ENCODE data around the gene GAREM2. TPM values are rescaled to one million over a fixed set of nuclear protein-coding genes. Genes with fewer than 3 reads are reported as not detected.

The GAREM2 gene
- total and polyA plus RNA-seq, 2 donors (not counting 3 experiments of a cell fraction or from before 2014, with no cell fraction given): 3.1 to 3.7 TPM

- H2AFZ ChIP-seq (ENCODE audit: low read depth, low read length): no peak overlapping the region
- no peak overlapping the region for H3K27ac ChIP-seq (ENCODE audit: insufficient read depth, low read depth, low read length)
- no TSS peak for BruUV-seq (replicated peaks)
- no peak for FAIRE-seq
- no peak overlapping the region for H3K9ac ChIP-seq (replicated peaks; ENCODE audit: extremely low read depth, insufficient read depth, low read length)
- no peaks in the 10 kb centered on the region for H4K20me1 ChIP-seq (replicated peaks; ENCODE audit: control insufficient read depth, extremely low read depth, insufficient read depth, low read length)
- no peaks in the 10 kb centered on the region for H3K4me1 ChIP-seq (ENCODE audit: control insufficient read depth, extremely low read depth, insufficient read depth, low read length)
- H3K27me3 ChIP-seq (ENCODE audit: control insufficient read depth in 2 of 2, insufficient read depth in 2 of 2, low read length in 2 of 2): no peaks in the 10 kb centered on the region
- no peak for DNase-seq (ENCODE audit: low read depth, low spot score)
- no peaks in the 10 kb centered on the region for H3K9me3 ChIP-seq (replicated peaks; ENCODE audit: control insufficient read depth, insufficient read depth, low read length)
- ChIA-PET POLR2A (no interaction called here), CTCF (no interaction called here)
- peaks cover 20 to 29% of the 10 kb centered on the region in 2 experiments for H3K36me3 ChIP-seq (ENCODE audit: control insufficient read depth in 2 of 2, extremely low read depth in 1 of 2, insufficient read depth in 2 of 2, low read length in 2 of 2)
- no peak overlapping the region for H3K4me3 ChIP-seq (replicated peaks in 1 of 3; ENCODE audit: insufficient read depth in 1 of 3, low read depth in 1 of 3, low read length in 3 of 3)
- dilution Hi-C loops (cut with MboI; ENCODE audit: extremely low pct_ligation_motif_present, low sequenced_read_pairs): no loop called here
- no peaks in the 10 kb centered on the region for H3K9me1 ChIP-seq (replicated peaks; ENCODE audit: control insufficient read depth, extremely low read depth, insufficient read depth, low read length)
- TF ChIP-seq GATA2 (IDR thresholded peaks at IDR 0.05; ENCODE audit: insufficient read depth, insufficient read length, low read depth, low read length): no peak
- TF ChIP-seq, protein P1, sequence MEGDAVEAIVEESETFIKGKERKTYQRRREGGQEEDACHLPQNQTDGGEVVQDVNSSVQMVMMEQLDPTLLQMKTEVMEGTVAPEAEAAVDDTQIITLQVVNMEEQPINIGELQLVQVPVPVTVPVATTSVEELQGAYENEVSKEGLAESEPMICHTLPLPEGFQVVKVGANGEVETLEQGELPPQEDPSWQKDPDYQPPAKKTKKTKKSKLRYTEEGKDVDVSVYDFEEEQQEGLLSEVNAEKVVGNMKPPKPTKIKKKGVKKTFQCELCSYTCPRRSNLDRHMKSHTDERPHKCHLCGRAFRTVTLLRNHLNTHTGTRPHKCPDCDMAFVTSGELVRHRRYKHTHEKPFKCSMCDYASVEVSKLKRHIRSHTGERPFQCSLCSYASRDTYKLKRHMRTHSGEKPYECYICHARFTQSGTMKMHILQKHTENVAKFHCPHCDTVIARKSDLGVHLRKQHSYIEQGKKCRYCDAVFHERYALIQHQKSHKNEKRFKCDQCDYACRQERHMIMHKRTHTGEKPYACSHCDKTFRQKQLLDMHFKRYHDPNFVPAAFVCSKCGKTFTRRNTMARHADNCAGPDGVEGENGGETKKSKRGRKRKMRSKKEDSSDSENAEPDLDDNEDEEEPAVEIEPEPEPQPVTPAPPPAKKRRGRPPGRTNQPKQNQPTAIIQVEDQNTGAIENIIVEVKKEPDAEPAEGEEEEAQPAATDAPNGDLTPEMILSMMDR (IDR thresholded peaks at IDR 0.05; ENCODE audit: extremely low read depth in 1 of 2, insufficient read depth in 1 of 2, low read depth in 1 of 2, low read length in 2 of 2): no peak
- no peak for TF ChIP-seq MYC (IDR thresholded peaks at IDR 0.05; ENCODE audit: low read depth, low read length)
- no peak for TF ChIP-seq POLR2AphosphoS5 (IDR thresholded peaks at IDR 0.05; ENCODE audit: insufficient read depth, low read depth, low read length)
- TF ChIP-seq EZH2 (IDR thresholded peaks at IDR 0.05; ENCODE audit: borderline replicate concordance, low read depth, low read length, severe bottlenecking): no peak
- no peak for TF ChIP-seq POLR2A (IDR thresholded peaks at IDR 0.05; ENCODE audit: low read depth, low read length)
- TF ChIP-seq MAX (IDR thresholded peaks at IDR 0.05; ENCODE audit: insufficient read depth, insufficient read length): no peak
- TF ChIP-seq JUN (IDR thresholded peaks at IDR 0.05; ENCODE audit: borderline replicate concordance, insufficient read depth, insufficient read length, low read depth): no peak
- TF ChIP-seq FOS (IDR thresholded peaks at IDR 0.05; ENCODE audit: borderline replicate concordance, insufficient read depth, low read length): no peak
- no peaks in the 10 kb centered on the region for H3K79me2 ChIP-seq (ENCODE audit: control insufficient read depth, insufficient read depth, low read length)
- intact Hi-C loops (cut with micrococcal nuclease): no loop called here
- H3K4me2 ChIP-seq (ENCODE audit: insufficient read depth, low read length): no peak overlapping the region
Observed at GRCh38 chr2:26214759-26215158, 41.9 kb downstream of the GAREM2 start.

Measured in endothelial cell of umbilical vein (primary cell).